HG03039 (cell line): Measurements from ENCODE around the gene NHERF2.

ENCODE experiments used
- ATAC-seq: cut with Tn5 transposase; IDR thresholded peaks from one replicate; pipeline ENCODE4 v1.9.1; 2021; ENCODE audit warnings: mild to moderate bottlenecking, moderate library complexity; ENCODE audit not compliant: unreplicated experiment

The NHERF2 gene

DNA sequence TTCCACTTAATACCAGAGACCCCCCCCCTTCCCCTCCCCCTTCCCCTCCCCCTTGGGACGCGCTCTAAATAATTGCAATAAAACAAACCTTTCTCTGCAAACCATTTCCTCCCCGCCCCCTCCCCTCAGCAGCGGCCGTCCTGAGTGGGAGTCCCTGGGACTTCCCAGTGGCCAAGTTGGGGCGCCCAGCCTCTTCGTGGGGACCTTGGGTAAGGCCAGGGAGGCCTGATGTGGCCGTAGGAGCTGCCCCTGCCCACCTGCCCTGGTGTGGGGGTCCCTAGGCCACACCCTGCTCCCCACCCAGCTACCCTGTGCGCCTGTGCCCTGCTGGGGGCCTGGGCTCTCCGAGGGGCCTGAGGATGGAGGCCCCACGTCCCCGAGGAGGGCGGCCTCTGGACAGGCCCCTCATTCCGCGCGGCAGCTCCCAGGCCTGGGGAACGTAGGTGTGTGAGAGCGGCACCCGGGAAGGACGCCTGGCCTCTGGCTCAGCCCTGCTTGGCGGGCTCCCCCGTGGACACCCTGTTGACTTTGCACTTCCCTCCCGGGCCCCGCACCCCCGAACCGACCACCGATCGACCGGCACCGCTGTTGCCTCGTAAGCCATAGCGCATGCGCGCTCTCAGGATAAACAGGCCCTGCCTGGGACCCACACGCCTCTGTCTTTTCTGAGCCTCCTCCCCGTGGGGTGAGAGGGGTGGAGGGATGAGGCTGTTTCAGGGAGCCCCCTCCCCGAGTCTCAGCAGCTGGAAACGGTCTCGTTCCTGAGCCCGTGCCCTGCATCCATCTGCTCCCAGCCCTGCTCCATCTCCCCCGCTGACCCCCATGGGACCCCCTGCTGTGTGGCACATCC lies 11.9 kb downstream of the NHERF2 start:
- ATAC-seq, result no peak

DNA sequence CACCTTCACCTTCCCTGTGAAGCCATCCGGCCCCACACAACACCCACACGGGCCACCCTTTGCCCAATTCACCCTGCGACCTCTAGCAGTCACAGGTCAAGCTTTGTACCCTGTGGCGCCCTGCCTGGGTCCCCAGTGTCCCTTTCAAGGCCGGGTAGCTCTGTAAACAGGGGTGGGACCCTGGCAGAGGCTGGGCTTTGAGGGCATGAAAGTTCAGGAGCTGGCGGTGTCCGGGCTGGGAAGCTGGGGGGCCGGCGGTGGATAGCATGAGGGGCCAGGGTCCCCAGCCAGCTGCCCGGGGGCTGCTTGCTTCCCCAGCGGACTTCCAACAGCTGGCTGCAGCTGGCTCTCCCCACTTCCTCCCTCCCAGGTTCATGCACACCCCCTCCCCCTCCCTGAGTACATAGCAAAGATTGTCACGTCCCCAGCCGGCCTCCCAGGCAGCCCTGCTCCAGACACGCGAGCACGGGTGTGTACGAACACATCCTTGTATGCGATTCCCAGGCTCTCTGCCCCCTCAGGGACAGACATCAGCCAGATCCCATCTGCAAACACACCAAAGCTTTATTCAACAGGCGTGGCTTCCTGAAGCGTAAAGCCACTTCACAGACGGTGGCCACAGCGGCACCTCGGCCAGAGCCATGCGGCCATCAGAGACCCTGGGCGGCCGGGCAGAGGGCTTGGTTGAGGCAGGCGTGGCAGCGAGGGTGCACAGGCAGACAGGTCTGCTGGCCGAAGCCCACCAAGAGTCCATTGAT lies 12.8 kb downstream of the NHERF2 start:
- no peak for ATAC-seq

DNA sequence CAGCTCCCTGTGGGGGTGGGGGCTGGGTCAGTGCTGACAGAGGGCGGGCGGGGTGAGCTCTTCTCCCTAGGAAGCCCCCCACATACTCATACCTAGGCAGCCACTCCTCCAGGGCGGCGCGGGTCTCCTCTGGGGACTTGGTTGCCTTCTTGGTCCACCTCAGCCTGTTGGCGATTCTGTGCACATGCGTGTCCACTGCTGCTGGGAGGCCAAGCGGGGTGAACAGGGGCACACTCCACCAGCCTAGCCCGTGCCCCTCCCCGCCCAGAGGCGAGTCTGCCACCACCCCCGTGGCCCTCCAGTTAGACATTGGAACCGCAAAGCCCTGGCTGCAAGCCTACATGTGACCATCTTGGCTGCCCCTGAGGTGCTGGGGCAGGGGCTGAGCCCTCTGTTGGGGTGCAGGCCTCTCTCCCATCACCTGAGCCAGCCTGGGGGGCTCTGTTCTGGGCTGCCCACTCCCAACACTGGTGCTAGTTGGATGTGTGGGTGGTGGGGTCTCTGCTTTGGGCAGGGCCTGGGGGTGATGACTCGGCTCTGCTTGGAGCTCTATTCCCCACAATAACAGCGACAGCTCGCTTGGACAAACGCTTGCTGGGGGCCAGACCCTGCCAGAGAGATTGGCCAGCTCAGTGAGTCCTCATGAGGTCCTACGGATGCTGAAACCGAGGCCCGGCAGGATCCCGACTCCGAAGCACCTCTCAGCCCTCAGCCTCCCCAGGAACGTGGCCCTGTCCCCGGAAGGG lies 13.5 kb downstream of the NHERF2 start:
- ATAC-seq, result no peak

DNA sequence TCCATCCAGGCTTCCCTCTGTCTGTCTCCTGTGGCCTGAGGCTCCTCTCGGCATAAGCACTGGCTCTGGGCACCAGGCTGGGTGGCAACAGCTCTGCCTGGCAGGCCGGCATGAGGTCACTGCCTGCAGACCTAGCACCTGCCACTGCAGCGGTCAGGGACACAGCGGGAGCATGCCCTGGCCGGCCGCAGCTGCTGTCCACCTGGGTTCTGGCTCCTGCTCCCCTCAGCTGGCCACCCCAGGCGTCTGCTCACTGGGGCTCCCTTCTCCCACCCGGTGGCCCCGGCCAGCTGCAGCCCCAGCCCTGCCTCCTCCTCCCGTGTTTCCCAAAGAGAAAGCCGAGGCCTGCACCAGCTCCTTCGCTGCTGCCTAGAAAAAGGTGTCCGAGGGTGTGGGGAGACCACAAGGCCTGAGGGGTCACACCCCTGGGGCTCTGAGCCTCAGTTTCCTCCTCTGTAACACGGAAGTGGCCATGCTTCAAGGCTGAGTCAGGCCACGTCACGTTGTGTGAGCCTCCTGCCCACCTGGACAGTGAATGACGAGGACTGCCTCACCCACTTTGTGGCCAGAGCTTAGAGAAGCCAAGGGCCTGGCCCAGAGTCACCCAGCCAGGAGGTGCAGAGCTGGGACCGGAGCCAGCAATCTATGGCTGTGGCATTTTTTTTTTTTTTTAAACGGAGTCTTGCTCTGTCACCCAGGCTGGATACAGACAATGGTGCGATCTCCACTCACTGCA lies 14.3 kb downstream of the NHERF2 start:
- ATAC-seq, result no peak

DNA sequence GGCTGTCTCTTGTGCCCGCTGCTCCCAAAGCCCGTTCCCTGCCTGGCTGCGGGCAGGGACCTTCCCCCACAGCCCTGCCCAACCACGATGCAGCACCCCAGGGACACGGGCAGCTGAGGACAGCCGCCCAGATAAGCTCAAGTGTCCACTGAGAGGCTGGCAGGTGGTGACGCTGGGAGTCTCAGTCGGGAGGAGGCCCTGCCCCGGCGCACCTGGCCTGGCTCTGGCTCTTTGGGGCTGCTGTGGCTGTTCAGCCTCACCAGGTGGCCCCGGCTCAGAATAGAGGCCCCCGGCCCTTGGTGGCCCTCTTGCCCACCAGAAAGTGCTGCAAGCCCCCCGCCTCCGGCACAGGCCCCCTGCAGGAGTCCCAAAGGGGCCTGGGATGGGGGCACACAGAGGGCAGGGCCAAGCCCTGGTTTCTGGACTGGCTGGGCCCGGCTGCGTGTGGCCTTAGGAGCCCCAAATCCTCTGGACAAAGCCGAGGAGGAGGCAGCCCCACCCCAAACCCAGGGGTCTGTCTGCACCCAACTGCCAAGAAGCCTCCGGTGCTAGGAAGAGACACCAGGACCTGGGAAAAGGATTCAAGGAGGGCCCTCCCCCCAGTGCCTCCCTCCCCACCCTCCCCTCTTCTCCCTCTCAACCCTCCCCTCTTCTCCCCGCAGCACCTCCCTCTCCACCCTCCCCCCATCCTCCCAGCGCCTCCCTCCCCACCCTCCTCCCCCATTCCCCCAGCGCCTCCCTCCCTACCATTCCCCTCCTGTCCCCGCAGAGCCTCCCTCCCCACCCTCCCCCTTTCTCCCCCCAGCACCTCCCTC lies 15.7 kb downstream of the NHERF2 start:
- ATAC-seq, result no peak

DNA sequence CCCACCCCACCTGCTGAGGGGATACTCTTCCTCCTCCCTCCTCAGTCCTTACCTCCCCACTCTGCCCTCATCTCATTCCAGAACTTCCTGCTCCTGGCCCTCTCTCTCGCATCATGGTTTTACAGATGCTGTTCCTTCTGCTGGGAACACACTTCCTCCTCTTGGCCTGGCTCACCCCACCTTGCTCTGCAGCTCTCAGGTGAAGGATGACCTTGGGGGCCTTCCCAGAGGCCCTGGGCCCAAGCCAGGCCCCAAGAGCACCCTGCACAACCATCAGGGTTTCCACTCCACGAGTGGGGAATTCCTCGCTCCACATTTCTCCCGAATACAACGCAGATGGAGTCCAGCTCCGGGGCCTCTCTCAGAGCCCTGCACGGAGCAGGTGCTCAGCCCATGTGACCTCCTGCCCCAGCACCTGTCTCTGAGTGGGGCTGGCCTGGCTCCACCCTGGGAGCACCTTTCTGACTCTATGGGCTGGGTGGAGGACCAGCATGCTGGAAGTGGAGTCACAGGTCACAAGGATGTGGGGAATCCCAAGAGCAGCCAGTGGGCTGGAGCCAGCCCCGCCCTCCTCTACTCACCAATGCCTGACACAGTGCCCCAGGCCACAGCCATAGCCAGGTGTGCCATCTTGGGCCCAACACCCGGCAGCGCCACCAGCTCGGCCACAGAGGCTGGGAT lies 16.4 kb downstream of the NHERF2 start:
- no peak for ATAC-seq

DNA sequence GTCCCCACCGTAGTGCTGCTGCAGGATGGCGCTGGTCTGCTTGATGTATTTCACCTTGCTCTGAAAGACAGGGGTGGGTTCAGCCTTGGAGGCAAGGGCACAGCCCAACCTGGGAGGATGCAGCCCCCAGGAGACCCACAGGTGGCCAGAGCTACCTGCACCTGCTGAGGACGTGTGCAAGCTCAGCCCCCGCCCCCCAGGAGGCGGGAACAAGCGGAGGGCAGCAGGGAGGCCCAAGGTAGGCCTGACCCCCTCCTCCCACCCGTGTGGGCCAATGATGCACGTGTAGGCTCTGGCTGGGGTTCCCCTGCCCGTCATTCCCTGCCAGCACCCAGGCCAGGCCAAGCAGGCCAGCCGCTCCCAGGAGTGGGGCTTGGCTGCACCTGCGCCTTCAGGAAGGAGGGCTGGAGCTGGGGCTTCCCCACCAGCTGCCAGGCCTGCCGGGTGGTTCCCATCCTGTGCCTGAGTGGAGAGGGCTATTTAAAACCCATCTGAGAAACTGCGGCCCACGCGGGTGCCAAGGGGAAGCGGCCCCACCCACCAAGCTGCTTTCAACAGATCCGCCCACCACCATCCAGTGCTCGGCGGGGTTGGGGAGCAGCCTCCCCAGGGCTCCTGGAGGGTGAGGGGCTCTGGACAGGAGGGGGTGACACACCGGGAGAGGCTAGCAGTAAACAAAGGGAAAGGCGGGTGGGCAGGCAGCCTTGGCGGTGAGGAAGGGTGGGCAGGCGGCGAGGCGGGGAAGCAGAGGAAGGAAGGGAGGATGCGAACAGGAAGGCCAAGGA lies 17.2 kb downstream of the NHERF2 start:
- ATAC-seq, result no peak

DNA sequence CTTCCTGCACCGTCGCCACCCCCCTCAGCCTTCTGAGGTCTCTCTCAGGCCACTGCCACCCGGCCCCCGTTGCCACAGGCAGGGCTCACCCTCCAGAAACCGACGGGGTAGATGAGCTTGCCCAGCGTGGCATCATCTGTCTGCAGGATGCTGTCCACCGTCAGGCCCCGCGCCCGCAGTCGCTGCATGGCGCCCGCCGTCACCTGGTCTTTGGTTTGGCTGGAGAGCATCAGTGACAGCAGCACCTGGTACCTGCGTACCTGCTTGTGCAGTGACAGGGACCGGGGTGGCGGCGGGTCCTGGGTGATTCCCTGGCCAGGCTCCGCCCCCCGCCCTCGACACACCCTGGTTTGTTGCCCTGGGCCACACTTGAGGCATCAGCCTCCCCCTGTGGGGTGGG lies 17.8 kb downstream of the NHERF2 start:
- no peak for ATAC-seq

DNA sequence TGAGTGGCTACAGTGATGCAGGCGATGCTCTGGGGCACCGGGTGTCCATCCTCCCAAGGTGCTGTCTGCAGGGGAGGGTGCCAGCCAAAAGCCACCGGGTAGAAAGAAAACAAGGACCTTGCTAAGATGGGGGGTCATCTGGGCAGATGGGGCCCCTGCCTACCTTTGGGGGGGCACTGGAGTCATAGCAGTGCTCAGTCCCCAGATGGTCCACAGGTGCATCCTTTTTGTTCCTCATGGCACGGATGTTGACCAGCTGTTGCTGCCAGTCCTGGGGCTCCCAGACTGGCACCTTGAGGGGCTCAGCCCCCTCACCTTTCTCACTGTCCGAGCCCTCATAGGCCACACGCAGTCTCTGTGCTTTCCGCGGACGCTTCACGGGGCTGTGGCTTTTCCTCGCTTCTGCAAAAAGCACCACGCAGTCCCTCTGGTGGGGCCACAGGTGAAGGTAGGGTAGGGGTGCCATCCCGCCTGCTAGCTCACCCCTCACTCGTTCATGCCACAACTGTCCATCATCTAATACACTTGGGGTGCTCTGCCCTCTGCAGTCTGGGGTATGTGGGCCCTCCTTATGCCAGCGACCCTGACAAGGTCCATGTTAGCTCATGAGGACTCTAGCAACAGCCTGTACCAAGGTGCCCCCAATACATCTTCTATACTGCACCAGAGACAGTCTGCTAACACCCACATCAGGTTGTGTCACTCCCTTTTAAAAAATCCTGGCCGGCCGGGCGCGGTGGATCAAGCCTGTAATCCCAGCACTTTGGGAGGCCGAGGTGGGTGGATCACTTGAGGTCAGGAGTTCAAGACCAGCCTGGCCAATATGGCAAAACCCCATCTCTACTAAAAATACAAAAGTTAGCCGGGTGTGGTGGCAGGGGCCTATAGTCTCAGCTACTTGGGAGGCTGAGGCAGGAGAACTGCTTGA lies 19.5 kb downstream of the NHERF2 start:
- ATAC-seq, result no peak

DNA sequence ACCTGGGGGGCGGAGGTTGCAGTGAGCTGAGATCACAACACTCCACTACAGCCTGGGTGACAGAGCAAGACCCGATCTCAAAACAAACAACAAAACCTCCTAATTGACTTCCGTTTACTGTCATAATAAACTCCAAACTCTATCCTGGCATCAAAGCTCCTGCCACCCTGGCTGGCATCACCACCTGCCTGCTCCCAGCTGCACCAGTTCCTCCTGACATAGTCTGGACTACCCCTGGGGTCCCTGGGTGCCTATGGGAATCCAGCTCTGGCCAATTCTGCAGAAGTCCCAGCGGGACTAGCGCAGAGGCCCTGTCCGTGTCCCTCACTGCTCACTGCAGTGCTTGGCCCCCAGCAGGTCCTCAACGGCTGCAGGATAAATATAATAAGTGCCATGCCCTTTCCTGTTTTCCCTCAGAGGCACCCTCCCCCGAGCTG lies 20.2 kb downstream of the NHERF2 start:
- no peak for ATAC-seq

DNA sequence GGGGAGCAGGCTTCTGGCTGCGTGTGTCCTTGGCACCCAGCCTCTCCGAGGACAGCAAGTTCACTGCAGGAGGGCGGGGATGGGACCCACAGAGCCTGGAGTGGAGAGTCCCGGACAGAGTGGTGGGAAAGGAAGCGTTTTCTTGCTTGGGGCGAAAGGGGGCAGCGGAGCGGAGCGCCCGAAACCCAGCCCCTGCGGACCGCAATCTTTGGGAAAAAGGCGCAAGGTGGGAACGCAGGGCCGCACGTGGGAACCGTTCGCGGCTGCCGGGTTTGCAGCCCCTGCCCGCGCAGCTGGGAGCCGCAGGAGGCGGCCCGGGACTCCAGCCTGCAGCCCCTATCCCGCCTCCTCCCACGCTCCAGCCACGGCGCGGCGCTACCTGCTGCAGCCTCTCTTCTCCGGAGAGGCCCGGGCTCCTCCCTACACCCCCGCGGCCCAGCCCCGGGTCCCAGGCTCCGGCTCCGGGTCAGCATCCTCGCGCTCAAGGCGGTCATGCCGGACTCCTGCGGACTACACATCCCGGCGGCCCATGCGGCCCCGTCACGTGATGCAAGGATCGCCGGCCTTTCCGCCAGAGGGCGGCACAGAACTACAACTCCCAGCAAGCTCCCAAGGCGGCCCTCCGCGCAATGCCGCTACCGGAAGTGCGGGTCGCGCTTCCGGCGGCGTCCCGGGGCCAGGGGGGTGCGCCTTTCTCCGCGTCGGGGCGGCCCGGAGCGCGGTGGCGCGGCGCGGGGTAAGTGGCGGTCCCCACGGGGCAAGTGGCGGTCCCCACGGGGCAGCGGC lies 20.8 kb downstream of the NHERF2 start, which contains the start of the genes NTHL1 and TSC2:
Gene NTHL1 (minus strand): TSS at position 505 of the 786 bp plus-strand sequence. CDS start 11 bp downstream, at position 494.
Gene TSC2 (plus strand): TSS at position 656 of the 786 bp plus-strand sequence. CDS start 631 bp downstream, outside the sequence.
- peak; percentile 86 for ATAC-seq

DNA sequence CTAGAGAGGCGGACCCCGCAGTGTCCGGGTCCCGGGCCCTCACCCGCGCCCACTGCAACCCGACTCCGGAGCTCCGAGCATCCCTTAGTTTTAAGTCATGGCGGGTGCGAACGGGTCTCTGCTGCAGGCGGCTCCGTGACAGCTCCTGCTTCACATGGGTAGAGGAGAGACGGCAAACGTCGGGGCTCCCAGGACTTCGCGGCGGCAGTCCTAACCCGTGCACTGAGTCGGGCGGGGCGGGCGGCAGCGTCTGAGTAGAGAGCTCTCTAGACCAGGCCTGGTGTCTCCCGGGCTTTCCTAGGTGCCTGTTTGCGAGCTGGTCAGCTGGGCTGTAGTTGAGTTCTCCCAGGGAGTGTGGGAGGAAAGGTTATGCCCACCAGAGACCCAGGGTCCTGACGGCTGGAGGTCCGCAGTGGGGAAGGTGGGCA lies 21.4 kb downstream of the NHERF2 start:
- ATAC-seq, result peak; percentile 1

DNA sequence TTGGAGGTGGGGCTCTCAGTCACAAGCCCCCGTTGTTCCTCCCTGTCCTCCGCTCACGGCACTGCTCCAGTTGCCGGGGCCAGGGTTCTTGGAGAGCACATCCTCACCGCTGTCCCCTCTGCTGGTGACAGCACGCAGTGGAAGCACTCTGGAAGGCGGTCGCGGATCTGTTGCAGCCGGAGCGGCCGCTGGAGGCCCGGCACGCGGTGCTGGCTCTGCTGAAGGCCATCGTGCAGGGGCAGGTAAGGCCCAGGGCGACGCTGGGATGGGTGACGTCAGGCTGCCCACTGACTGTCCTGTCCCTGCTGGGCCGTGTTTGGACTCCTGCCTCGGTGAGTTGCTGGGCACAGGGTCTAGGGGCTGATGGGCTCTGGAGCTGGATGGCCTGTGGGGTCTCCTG lies 26.5 kb downstream of the NHERF2 start:
- ATAC-seq, result no peak

DNA sequence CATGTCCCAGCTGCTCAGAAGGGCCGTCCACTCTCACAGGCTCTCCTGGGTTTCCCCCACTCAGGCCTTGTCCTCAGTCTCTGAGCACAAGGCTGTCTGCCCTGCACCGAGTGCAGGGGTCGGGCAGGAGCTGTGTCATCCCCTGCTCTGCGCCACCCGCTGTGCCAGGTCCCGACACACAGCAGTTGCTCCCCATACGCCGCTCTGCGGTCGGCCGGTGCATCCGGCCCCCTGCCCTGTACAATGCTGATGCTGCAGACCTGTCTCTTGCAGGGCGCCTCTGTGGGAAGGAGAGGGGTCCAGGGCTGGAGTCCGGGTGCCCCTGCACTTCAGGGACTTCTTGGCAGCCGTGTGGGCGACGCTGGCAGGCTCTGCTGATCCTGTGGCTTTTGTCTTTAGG lies 27.2 kb downstream of the NHERF2 start:
- ATAC-seq, result no peak

DNA sequence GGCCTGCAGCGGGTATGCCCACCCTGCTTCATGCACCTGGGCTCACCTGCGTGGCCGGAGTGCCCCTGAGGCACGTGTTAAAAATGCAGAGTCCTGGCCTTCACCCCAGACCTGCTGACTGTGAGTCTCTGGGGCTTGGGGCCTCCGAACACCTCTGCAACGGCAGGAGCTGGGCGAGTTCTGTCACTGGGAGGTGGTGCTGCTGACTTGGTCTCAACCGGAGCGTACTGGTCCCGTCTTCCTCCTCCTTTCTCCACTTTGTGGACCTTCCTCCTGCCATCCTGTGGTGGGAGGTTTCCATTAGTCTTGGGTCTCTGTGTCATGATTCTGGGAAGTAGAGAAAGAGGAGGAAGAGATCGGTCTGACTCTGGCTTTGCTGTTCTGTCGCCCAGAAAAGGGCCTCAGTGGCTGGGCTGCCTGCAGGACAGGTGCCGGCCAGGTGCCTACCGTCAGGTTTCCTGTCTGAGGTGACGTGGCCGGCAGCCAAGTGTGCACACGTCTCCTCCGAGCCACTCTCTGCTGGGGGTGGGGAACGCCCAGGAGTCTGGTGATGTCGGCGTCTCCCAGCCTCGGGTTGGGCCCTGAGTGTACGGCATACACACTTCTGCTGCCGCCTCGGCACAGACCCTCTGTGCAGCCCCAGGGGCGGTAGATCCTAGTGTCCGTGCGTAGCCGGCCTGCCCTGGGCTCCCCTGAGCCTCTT lies 28.0 kb downstream of the NHERF2 start:
- no peak for ATAC-seq

DNA sequence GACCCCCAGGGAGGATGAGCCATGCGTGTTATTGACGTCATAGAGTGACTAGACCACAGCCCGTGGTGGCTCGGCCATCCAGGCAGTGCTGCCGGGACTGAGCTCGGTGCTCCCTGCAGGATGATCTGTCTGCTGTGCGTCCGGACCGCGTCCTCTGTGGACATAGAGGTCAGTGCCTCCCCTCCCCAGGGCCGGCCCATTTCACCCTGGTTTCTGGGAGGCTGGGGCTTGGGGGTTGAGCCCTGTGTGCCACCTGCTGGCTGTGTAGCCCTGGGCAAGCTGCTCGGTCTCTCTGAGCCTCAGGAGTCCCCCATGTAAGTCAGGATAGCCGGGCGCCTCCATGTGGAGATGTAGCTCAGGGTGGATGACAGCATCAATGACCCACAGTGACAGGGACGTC lies 29.4 kb downstream of the NHERF2 start:
- no peak for ATAC-seq
